GM10248 (cell line): ENCODE results near the gene ZNF382.
"Not testable (repeated sequence)": the region's sequence is repeated elsewhere in the genome, so short reads cannot be mapped to it uniquely, and the experiment has no call there.

Experiments
- CTCF ChIA-PET: fragments of 300-600 bp; sonication (Branson Sonifier 250); formaldehyde crosslinking; extraction: SDS; loops from one replicate; lab custom pipeline; 2021; ENCODE audit warnings: antibody characterized with exemption; lab: Yijun Ruan, JAX
- POLR2A ChIA-PET: fragments of 350-650 bp; sonication (Branson Sonifier 250); formaldehyde crosslinking; extraction: SDS; loops from one replicate; lab custom pipeline; 2020; ENCODE audit warnings: antibody characterized with exemption; lab: Yijun Ruan, JAX
- DNase-seq: peaks from one replicate; pipeline ENCODE4 v3.0.0; 2012; ENCODE audit errors: extremely low spot score
- CTCF ChIP-seq: IDR thresholded peaks from 2 replicates; pipeline ENCODE4 v1.5.1; 2012; ENCODE audit warnings: mild to moderate bottlenecking, low read depth; ENCODE audit errors: extremely low read depth, missing control alignments, control extremely low read depth

ZNF382 gene

GRCh38 chr19:36574741-36575140, 30.4 kb upstream of the ZNF382 start:
- POLR2A ChIA-PET: no interaction called here
- no peak for TF ChIP-seq CTCF
- CTCF ChIA-PET: no interaction called here
- DNase-seq: no peak

GRCh38 chr19:36577271-36577996, 27.7 kb upstream of the ZNF382 start:
- no peak for DNase-seq
- ChIA-PET POLR2A (no interaction called here), CTCF (no interaction called here)
- no peak for TF ChIP-seq CTCF

GRCh38 chr19:36579255-36579654, 25.9 kb upstream of the ZNF382 start:
- no peak for DNase-seq
- POLR2A ChIA-PET: no interaction called here
- CTCF ChIA-PET: no interaction called here
- no peak for TF ChIP-seq CTCF

- CTCF ChIA-PET, DNase-seq, POLR2A ChIA-PET: not testable (repeated sequence)
These were observed 2.4 kb upstream of the ZNF382 start for GRCh38 chr19:36602681-36603080.

- TF ChIP-seq CTCF: no peak
- peak; percentile 87 for DNase-seq
- ChIA-PET CTCF (interaction anchor here (1.3 to 1.4 kb wide), 2 partner anchors 23 to 35 kb away, joined by 3 read pairs; no protein-coding TSS in a partner anchor), POLR2A (interaction anchor here (1.0 to 1.2 kb wide), 2 partner anchors 19 to 31 kb away, joined by 3 to 7 read pairs; partner anchors contain the start of gene ZNF529)
These were observed 435 bp upstream of the ZNF382 start for GRCh38 chr19:36604656-36605100.

- no peak for TF ChIP-seq CTCF
- ChIA-PET CTCF (interaction anchor here (1.3 to 1.4 kb wide), 2 partner anchors 22 to 36 kb away, joined by 3 read pairs; no protein-coding TSS in a partner anchor), POLR2A (no interaction called here)
- peak; percentile 43 for DNase-seq
These were observed 865 bp downstream of the ZNF382 start for GRCh38 chr19:36605877-36606478.

GRCh38 chr19:36627057-36627456, 21.9 kb downstream of the ZNF382 start:
- ChIA-PET CTCF (no interaction called here), POLR2A (no interaction called here)
- no peak for TF ChIP-seq CTCF
- DNase-seq: no peak
